Lung (tissue), 12 donors: ENCODE data around the gene CLCN4. TPM values are rescaled to one million over a fixed set of nuclear protein-coding genes. Genes with fewer than 3 reads are reported as not detected.
A peak's percentile ranks its signal among the peaks of the same experiment; 100 is the strongest.

ENCODE experiments used
- ATAC-seq: fragments of 200-7000 bp; cut with Tn5 transposase; one replicate; pipeline ENCODE4 v1.9.1; 2020; ENCODE audit warnings: moderate number of reproducible peaks; ENCODE audit not compliant: insufficient read depth, low FRiP score
- DNase-seq, 3 donors: peaks; one replicate each; pipeline ENCODE4 v3.0.0-alpha.2; 2013 to 2017
- H3K27ac ChIP-seq, 2 donors: one replicate each; pipeline ENCODE4 v1.5.1; 2013; ENCODE audit warnings: mild to moderate bottlenecking in 2 of 2, moderate library complexity in 2 of 2, control low read depth in 1 of 2, inconsistent platforms in 1 of 2, low read depth in 1 of 2, low read length in 1 of 2
- H3K27me3 ChIP-seq, 3 donors: one replicate each; pipeline ENCODE4 v1.5.1; 2013; ENCODE audit warnings: low read length in 2 of 3; ENCODE audit not compliant: control insufficient read depth in 3 of 3, insufficient read depth in 3 of 3
- H3K36me3 ChIP-seq, 4 donors: one replicate each; pipeline ENCODE4 v1.5.1; 2013; ENCODE audit warnings: low read length in 4 of 4, mild to moderate bottlenecking in 1 of 4, moderate library complexity in 1 of 4; ENCODE audit not compliant: control insufficient read depth in 4 of 4, insufficient read depth in 4 of 4
- H3K4me1 ChIP-seq, 5 donors: one replicate each; pipeline ENCODE4 v1.5.1; 2013; ENCODE audit warnings: low read length in 5 of 5, mild to moderate bottlenecking in 2 of 5, moderate library complexity in 1 of 5; ENCODE audit not compliant: control insufficient read depth in 5 of 5, insufficient read depth in 5 of 5
- H3K4me3 ChIP-seq: one replicate; pipeline ENCODE4 v1.5.1; 2013; ENCODE audit warnings: mild to moderate bottlenecking, control low read depth, moderate library complexity
- H3K9ac ChIP-seq, 2 donors: one replicate each; pipeline ENCODE4 v1.5.1; 2013; ENCODE audit warnings: low read length in 2 of 2, control low read depth in 1 of 2; ENCODE audit not compliant: insufficient read depth in 1 of 2
- H3K9me3 ChIP-seq, 4 donors: one replicate each; pipeline ENCODE4 v1.5.1; 2013; ENCODE audit warnings: low read length in 3 of 4, mild to moderate bottlenecking in 1 of 4, moderate library complexity in 1 of 4; ENCODE audit not compliant: control insufficient read depth in 4 of 4, insufficient read depth in 3 of 4
- WGBS, 2 donors: extraction: QIAGEN DNeasy Blood & Tissue Kit; methylation state at CpG; one replicate each; pipeline ENCODE4 v1.1.7; 2013; 5-methylcytosine and 5-hydroxymethylcytosine counted together
- polyA plus RNA-seq, 2 donors: library from polyadenylated mRNA; stranded (reverse); fragments of 200-250 nt; gene quantifications; one replicate each; pipeline ENCODE4 v1.2.1, GENCODE V29; 2013
- total RNA-seq, 2 donors: library from RNA; depleted of rRNA in 1 of 2; stranded (reverse); fragments of >200 nt in 1 of 2; gene quantifications; one replicate each; pipeline ENCODE4 v1.2.1, GENCODE V29; 2014 to 2021
- TF ChIP-seq, protein P1 (sequence below): IDR thresholded peaks from 2 replicates; pipeline ENCODE4 v1.5.1; 2012; ENCODE audit warnings: mild to moderate bottlenecking; ENCODE audit errors: control extremely low read depth, extremely low read depth
- donor health status: control.
- donor health status: control.
- donor health status: Bipolar disorder and iron deficiency.
- donor health status: healthy.
- donor health status: DM: yes; HTN: yes; CAD: no.

The CLCN4 gene
- total and polyA plus RNA-seq, 4 donors, result 2.1 to 11.3 (median 5.8) TPM

DNA sequence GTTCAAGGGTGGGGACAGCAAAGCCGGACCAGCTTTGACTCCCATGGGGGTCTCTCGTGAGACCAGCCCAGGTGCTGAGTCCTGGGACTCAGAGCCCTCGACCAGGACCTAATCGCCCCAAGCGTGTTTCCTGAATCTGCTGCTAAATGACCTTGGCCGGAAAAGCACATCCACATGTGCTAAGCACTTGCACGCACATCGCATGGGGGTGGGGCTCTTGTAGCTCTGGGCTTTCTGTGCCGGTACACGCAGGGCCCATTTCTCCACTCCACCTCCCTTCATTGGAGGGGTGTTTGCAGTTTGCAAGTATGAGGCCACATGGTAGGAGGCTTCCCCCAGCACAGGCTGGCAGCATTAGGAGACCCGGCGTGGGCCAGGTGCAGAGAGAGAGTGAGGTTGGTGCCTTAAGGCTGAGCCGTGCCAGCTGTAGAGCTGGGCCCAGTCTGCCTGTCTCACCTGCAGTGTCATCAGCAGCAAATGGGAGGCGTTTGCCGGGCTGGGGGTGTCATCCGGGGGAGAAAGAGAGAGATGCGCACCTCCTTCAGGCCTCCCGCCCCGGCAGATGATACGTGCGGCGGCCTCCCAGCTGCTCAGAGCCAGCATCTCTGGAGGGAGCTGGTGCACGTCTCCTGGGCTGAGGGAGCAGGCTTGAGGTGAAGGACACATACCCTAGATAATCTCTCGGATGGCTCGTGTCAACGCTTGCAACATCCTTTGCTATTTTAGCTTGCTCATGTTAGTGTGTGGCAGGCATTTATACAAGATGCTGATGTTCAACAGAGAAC, 45.2 kb upstream of the CLCN4 start:
- WGBS, 2 donors, result 62 to 72% methylated on average over 25 to 26 of the region's 26 CpGs
- H3K36me3 ChIP-seq, result peaks cover 0 to 2% (median under 1%) of the 10 kb centered on the region in 4 donors
- peaks cover 0 to 29% (median 4%) of the 10 kb centered on the region in 5 donors for H3K4me1 ChIP-seq
- no peak overlapping the region for H3K4me3 ChIP-seq
- TF ChIP-seq, protein P1, sequence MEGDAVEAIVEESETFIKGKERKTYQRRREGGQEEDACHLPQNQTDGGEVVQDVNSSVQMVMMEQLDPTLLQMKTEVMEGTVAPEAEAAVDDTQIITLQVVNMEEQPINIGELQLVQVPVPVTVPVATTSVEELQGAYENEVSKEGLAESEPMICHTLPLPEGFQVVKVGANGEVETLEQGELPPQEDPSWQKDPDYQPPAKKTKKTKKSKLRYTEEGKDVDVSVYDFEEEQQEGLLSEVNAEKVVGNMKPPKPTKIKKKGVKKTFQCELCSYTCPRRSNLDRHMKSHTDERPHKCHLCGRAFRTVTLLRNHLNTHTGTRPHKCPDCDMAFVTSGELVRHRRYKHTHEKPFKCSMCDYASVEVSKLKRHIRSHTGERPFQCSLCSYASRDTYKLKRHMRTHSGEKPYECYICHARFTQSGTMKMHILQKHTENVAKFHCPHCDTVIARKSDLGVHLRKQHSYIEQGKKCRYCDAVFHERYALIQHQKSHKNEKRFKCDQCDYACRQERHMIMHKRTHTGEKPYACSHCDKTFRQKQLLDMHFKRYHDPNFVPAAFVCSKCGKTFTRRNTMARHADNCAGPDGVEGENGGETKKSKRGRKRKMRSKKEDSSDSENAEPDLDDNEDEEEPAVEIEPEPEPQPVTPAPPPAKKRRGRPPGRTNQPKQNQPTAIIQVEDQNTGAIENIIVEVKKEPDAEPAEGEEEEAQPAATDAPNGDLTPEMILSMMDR, result no peak
- peak overlapping the region in 1 of 2 donors; percentile 58 for H3K27ac ChIP-seq
- no peak overlapping the region for H3K9ac ChIP-seq
- peaks cover 0 to 9% (median 2%) of the 10 kb centered on the region in 3 donors for H3K27me3 ChIP-seq
- peak in 1 of 3 donors; percentile 33 for DNase-seq
- ATAC-seq, result no peak
- no peaks in the 10 kb centered on the region for H3K9me3 ChIP-seq

DNA sequence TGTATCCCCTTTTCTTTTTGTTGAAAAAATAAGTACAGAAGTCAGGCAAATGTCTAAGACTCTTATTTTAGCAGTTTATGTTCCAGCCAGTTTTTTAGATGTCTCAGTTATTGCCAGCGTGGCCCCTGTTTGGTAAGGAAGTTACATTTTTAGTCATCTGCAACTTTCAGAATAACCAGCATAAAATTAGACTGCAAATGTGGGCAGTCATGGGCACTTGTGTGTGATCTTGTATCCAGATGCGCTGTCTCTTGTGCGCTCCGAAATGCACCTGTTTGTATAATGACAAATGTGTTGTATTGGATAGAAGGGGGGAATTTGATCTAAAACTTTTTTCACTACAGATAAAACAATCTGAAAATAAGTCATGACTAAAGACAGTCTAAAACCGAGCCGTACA, 44.3 kb upstream of the CLCN4 start:
- Histone ChIP-seq H3K4me3 (no peak overlapping the region), H3K27ac (no peak overlapping the region), H3K9ac (no peak overlapping the region), H3K27me3 (peaks cover 0 to 9% (median 2%) of the 10 kb centered on the region in 3 donors), H3K9me3 (peaks cover 0 to 3% (median 0%) of the 10 kb centered on the region in 4 donors), H3K36me3 (peaks cover 0 to 9% (median 1%) of the 10 kb centered on the region in 4 donors), H3K4me1 (peaks cover 0 to 21% (median 4%) of the 10 kb centered on the region in 5 donors)
- ATAC-seq (no peak), DNase-seq (no peak)
- TF ChIP-seq, protein P1, result no peak
- WGBS, 2 donors, result 79 to 86% methylated on average over 6 of the region's 6 CpGs

DNA sequence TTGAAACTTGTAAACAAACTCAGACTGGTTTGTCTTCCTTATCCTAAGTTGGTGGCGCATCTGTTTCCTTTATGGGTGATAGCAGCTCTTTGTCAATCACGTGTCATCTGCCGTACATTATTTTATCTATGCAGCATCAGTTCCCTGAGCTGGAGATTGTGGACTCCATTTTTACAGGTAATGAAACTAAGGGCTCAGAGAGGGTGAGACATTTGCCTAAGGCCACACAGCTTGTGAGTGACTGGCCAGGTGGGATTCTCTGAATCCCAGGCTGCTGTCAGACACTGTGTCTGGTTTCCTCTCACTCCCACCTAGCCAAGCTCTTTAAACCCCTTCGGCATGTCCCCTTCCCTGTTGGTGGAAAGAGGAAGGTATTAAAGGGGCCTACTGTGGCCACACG, 41.7 kb upstream of the CLCN4 start:
- Histone ChIP-seq H3K9ac (no peak overlapping the region), H3K27ac (no peak overlapping the region), H3K4me3 (no peak overlapping the region), H3K36me3 (peaks cover 3 to 9% (median 7%) of the 10 kb centered on the region in 4 donors), H3K4me1 (peaks cover 0 to 4% (median 0%) of the 10 kb centered on the region in 5 donors), H3K9me3 (peaks cover 0 to 5% (median 1%) of the 10 kb centered on the region in 4 donors), H3K27me3 (peaks cover 0 to 5% (median 2%) of the 10 kb centered on the region in 3 donors)
- TF ChIP-seq, protein P1, result no peak
- DNase-seq (no peak), ATAC-seq (no peak)
- WGBS, 2 donors, result 75 to 77% methylated on average over 5 of the region's 5 CpGs
